Mucosa of descending colon (tissue), 3 donors: ENCODE data around the gene MTMR3. TPM values are rescaled to one million over a fixed set of nuclear protein-coding genes. Genes with fewer than 3 reads are reported as not detected.

Experiments
- ATAC-seq: fragments of 200-7000 bp; cut with Tn5 transposase; one replicate; pipeline ENCODE4 v1.9.1; 2020; ENCODE audit warnings: mild to moderate bottlenecking, moderate library complexity
- DNase-seq, 3 donors: peaks; one replicate each; pipeline ENCODE4 v3.0.0-alpha.2; 2020
- H3K36me3 ChIP-seq: fragments of 200-600 bp; one replicate; pipeline ENCODE4 v1.8.0; 2021; ENCODE audit warnings: low read depth, mild to moderate bottlenecking
- H3K4me1 ChIP-seq: fragments of 200-600 bp; one replicate; pipeline ENCODE4 v1.8.0; 2021; ENCODE audit warnings: low read depth, mild to moderate bottlenecking
- H3K4me3 ChIP-seq: fragments of 200-600 bp; one replicate; pipeline ENCODE4 v1.8.0; 2021; ENCODE audit warnings: mild to moderate bottlenecking
- H3K9me3 ChIP-seq: fragments of 200-600 bp; one replicate; pipeline ENCODE4 v1.8.0; 2021; ENCODE audit warnings: mild to moderate bottlenecking
- intact Hi-C, 2 donors: fragments of 100-400 bp; cut with DNase I in 1 of 2; cut with micrococcal nuclease in 1 of 2; formaldehyde crosslinking; loops; one replicate each; pipeline versions ENCODE4 v1.11.0 to v1.11.1; 2022; cut with DNase I, micrococcal nuclease
- total RNA-seq, 3 donors: library from RNA; stranded (reverse); fragmentation: NEBNext Ultra II Directional in 2 of 3; extraction: Animal tissue kit (Norgen Biotek cat#: 25700) in 2 of 3; gene quantifications; one replicate each; pipeline versions ENCODE4 v1.2.1 to v1.2.4, GENCODE V29; 2021 to 2023
- TF ChIP-seq, protein P1 (sequence below): fragments of 200-600 bp; IDR thresholded peaks from one replicate; pipeline ENCODE4 v1.8.0; 2022; ENCODE audit warnings: antibody characterized with exemption, mild to moderate bottlenecking
- donor health status: DM: no; HTN: no; CAD: no; lungs with moderate emphysema.
- donor health status: DM: no; HTN: no; CAD: no.
- donor health status: DM: no; HTN: yes; CAD: no.

The MTMR3 gene
- total RNA-seq, 3 donors from 2014 or later: 47.7 to 59.8 (median 54.4) TPM

- Histone ChIP-seq H3K9me3 (no peaks in the 10 kb centered on the region), H3K4me1 (peaks cover 25% of the 10 kb centered on the region), H3K4me3 (no peak overlapping the region), H3K36me3 (no peaks in the 10 kb centered on the region)
- no peak for DNase-seq
- no peak for ATAC-seq
- intact Hi-C loops: no loop called here
- TF ChIP-seq, protein P1, sequence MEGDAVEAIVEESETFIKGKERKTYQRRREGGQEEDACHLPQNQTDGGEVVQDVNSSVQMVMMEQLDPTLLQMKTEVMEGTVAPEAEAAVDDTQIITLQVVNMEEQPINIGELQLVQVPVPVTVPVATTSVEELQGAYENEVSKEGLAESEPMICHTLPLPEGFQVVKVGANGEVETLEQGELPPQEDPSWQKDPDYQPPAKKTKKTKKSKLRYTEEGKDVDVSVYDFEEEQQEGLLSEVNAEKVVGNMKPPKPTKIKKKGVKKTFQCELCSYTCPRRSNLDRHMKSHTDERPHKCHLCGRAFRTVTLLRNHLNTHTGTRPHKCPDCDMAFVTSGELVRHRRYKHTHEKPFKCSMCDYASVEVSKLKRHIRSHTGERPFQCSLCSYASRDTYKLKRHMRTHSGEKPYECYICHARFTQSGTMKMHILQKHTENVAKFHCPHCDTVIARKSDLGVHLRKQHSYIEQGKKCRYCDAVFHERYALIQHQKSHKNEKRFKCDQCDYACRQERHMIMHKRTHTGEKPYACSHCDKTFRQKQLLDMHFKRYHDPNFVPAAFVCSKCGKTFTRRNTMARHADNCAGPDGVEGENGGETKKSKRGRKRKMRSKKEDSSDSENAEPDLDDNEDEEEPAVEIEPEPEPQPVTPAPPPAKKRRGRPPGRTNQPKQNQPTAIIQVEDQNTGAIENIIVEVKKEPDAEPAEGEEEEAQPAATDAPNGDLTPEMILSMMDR: no peak
Measured at GRCh38 chr22:29975494-29975893, 92.5 kb downstream of the MTMR3 start.

GRCh38 chr22:29977107-29977506 lies 94.1 kb downstream of the MTMR3 start:
- no peaks in the 10 kb centered on the region for H3K36me3 ChIP-seq
- no peak for ATAC-seq

GRCh38 chr22:29979777-29980321 lies 96.9 kb downstream of the MTMR3 start:
- H3K4me1 ChIP-seq: peaks cover 40% of the 10 kb centered on the region
- no peaks in the 10 kb centered on the region for H3K36me3 ChIP-seq
- ATAC-seq (peak; percentile 62), DNase-seq (no peak)
- no peaks in the 10 kb centered on the region for H3K9me3 ChIP-seq
- intact Hi-C loops: no loop called here
- TF ChIP-seq, protein P1: no peak
- no peak overlapping the region for H3K4me3 ChIP-seq

More at GRCh38 chr22:29977107-29977506, 94.1 kb downstream of the MTMR3 start:
- DNase-seq: no peak
- intact Hi-C loops: no loop called here
- TF ChIP-seq, protein P1: no peak
- Histone ChIP-seq H3K4me1 (peaks cover 21% of the 10 kb centered on the region), H3K4me3 (no peak overlapping the region), H3K9me3 (no peaks in the 10 kb centered on the region)

DNA sequence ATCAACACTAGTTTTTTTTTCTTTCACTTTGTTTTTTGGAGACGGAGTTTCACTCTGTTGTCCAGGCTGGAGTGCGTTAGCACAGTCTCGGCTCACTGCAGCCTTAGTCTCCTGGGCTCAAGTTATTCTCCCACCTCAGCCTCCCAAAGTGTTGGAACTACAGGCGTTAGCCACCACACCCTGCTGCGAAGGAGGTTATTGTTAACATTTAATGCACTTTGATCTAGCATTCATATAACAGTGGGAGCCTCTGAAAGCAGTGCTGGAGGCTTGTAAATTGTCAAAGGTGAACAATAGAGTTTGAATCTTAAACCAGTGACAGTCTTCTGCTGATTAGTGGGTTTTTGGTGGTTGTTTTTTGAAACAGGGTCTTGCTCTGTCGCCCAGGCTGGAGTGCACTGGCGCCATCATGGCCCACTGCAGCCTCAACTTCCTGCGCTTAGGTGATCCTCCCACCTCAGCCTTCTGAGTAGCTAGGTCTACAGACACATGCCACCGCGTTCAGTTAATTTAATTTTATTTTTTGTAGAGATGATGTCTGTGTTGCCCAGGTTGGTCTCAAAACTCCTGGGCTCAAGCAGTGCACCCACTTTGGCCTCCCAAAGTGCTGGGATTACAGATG lies 100.4 kb downstream of the MTMR3 start:
- H3K36me3 ChIP-seq: no peaks in the 10 kb centered on the region
- peak; percentile 91 for ATAC-seq
- TF ChIP-seq, protein P1: no peak
- H3K4me3 ChIP-seq: no peak overlapping the region
- intact Hi-C loops: no loop called here
- peaks cover 40% of the 10 kb centered on the region for H3K4me1 ChIP-seq
- H3K9me3 ChIP-seq: no peaks in the 10 kb centered on the region
- DNase-seq: peak in 2 of 3 donors; percentile 40 to 62

- TF ChIP-seq, protein P1: no peak
- intact Hi-C loops: no loop called here
- ATAC-seq (peak; percentile 39), DNase-seq (no peak)
- Histone ChIP-seq H3K9me3 (no peaks in the 10 kb centered on the region), H3K4me1 (peaks cover 23% of the 10 kb centered on the region), H3K36me3 (no peaks in the 10 kb centered on the region), H3K4me3 (no peak overlapping the region)
Measured at GRCh38 chr22:29985912-29986311, 102.9 kb downstream of the MTMR3 start.
